ENCODE data around the gene MYRF. TPM values are rescaled to one million over a fixed set of nuclear protein-coding genes. Genes with fewer than 3 reads are reported as not detected.

MYRF gene
- total RNA-seq, 4 donors from 2014 or later: 0.09 to 0.95 (median 0.22) TPM; not detected in 1

GRCh38 chr11:61829806-61830205 is 77.4 kb downstream of the MYRF start:
- Histone ChIP-seq H3K27ac (peak overlapping the region in 3 of 4 donors; percentile 39 to 85 (median 58)), H3K9me3 (no peaks in the 10 kb centered on the region), H3K27me3 (peaks cover 0 to 39% (median 3%) of the 10 kb centered on the region in 4 donors), H3K36me3 (no peaks in the 10 kb centered on the region), H3K4me3 (no peak overlapping the region), H3K4me1 (peaks cover 17 to 62% (median 25%) of the 10 kb centered on the region in 3 donors)
- intact Hi-C loops (cut with DNase I): no loop called here
- WGBS, 2 donors: 83 to 89% methylated on average over 3 to 4 of the region's 4 CpGs
- DNase-seq: no peak
- TF ChIP-seq POLR2A (IDR thresholded peaks at IDR 0.05): no peak
- no peak for TF ChIP-seq CTCF (IDR thresholded peaks at IDR 0.05)

- H3K9me3 ChIP-seq: no peaks in the 10 kb centered on the region
- peaks cover 0 to 39% (median 3%) of the 10 kb centered on the region in 4 donors for H3K27me3 ChIP-seq
- H3K36me3 ChIP-seq: no peaks in the 10 kb centered on the region
- no peak overlapping the region for H3K4me3 ChIP-seq
- TF ChIP-seq POLR2A (IDR thresholded peaks at IDR 0.05) (no peak), CTCF (IDR thresholded peaks at IDR 0.05) (no peak)
- H3K27ac ChIP-seq: peak overlapping the region in 3 of 4 donors; percentile 29 to 85 (median 74)
- intact Hi-C loops (cut with DNase I): no loop called here
- DNase-seq: no peak
- WGBS, 2 donors: 54 to 58% methylated on average over 8 of the region's 8 CpGs
- peaks cover 17 to 69% (median 27%) of the 10 kb centered on the region in 3 donors for H3K4me1 ChIP-seq
Measured at GRCh38 chr11:61830237-61831105, 78.0 kb downstream of the MYRF start.

GRCh38 chr11:61832207-61832606 is 79.8 kb downstream of the MYRF start:
- Histone ChIP-seq H3K9me3 (no peaks in the 10 kb centered on the region), H3K4me3 (no peak overlapping the region), H3K27me3 (peaks cover 0 to 31% (median 3%) of the 10 kb centered on the region in 4 donors), H3K4me1 (peaks cover 17 to 63% (median 25%) of the 10 kb centered on the region in 3 donors), H3K36me3 (no peaks in the 10 kb centered on the region), H3K27ac (no peak overlapping the region)
- whole genome bisulfite sequencing, 2 donors: 60% methylated on average over 3 of the region's 4 CpGs; no CpG with 5 or more reads in 1 of the 2 donors
- intact Hi-C loops (cut with DNase I): no loop called here
- DNase-seq: no peak
- TF ChIP-seq POLR2A (IDR thresholded peaks at IDR 0.05): no peak
- TF ChIP-seq CTCF (IDR thresholded peaks at IDR 0.05): no peak

- Histone ChIP-seq H3K4me3 (no peak overlapping the region), H3K36me3 (no peaks in the 10 kb centered on the region), H3K9me3 (no peaks in the 10 kb centered on the region), H3K4me1 (peaks cover 17 to 57% (median 20%) of the 10 kb centered on the region in 3 donors), H3K27ac (no peak overlapping the region), H3K27me3 (peaks cover 0 to 26% (median 3%) of the 10 kb centered on the region in 4 donors)
- WGBS, 2 donors: 67% methylated on average over 3 to 5 of the region's 7 CpGs
- DNase-seq: no peak
- TF ChIP-seq POLR2A (IDR thresholded peaks at IDR 0.05) (no peak), CTCF (IDR thresholded peaks at IDR 0.05) (no peak)
- intact Hi-C loops (cut with DNase I): no loop called here
Measured at GRCh38 chr11:61832754-61833153, 80.3 kb downstream of the MYRF start.

- peaks cover 11 to 50% (median 14%) of the 10 kb centered on the region in 3 donors for H3K4me1 ChIP-seq
- 75 to 78% methylated on average over 9 to 11 of the region's 11 CpGs for WGBS, 2 donors
Measured at GRCh38 chr11:61833471-61833870, 81.0 kb downstream of the MYRF start.

More at GRCh38 chr11:61833471-61833870, 81.0 kb downstream of the MYRF start:
- Histone ChIP-seq H3K27ac (no peak overlapping the region), H3K27me3 (peaks cover 0 to 19% (median 3%) of the 10 kb centered on the region in 4 donors), H3K4me3 (no peak overlapping the region), H3K36me3 (peaks cover 0 to 1% (median 0%) of the 10 kb centered on the region in 3 donors), H3K9me3 (no peaks in the 10 kb centered on the region)
- intact Hi-C loops (cut with DNase I): no loop called here
- no peak for TF ChIP-seq CTCF (IDR thresholded peaks at IDR 0.05)
- TF ChIP-seq POLR2A (IDR thresholded peaks at IDR 0.05): no peak
- no peak for DNase-seq
